ENCODE results near the gene LPP. TPM values are rescaled to one million over a fixed set of nuclear protein-coding genes. Genes with fewer than 3 reads are reported as not detected.

The LPP gene
- polyA plus RNA-seq, 3 donors = 14.1 to 23.2 (median 15.3) TPM

GRCh38 chr3:188786424-188786823, 632.5 kb downstream of the LPP start:
- no peak for TF ChIP-seq CTCF (IDR thresholded peaks at IDR 0.05)
- Mint-ChIP-seq H3K27ac (no peak overlapping the region), H3K4me1 (peaks cover 21% of the 10 kb centered on the region), H3K9me3 (peaks cover 0 to 1% (median 0%) of the 10 kb centered on the region in 7 donors), H3K4me3 (no peak overlapping the region), H3K27me3 (ENCODE audit: low read depth in 3 of 3) (no peaks in the 10 kb centered on the region), H3K36me3 (peaks cover 0 to 3% of the 10 kb centered on the region in 2 donors)
- peaks cover 35 to 43% of the 10 kb centered on the region in 2 donors for H3K4me1 ChIP-seq (ENCODE audit: control insufficient read depth in 1 of 2, insufficient read depth in 2 of 2, low read length in 2 of 2)
- H3K4me2 ChIP-seq (replicated peaks; ENCODE audit: extremely low read depth, low read length, poor library complexity, severe bottlenecking) = no peak overlapping the region
- no peak overlapping the region for H2AFZ ChIP-seq (ENCODE audit: insufficient read depth, low read depth, low read length, poor library complexity, severe bottlenecking)
- WGBS (ENCODE audit: insufficient coverage) = no CpG with 5 or more reads among the region's 2 CpGs
- H3K4me3 ChIP-seq (replicated peaks in 1 of 3; ENCODE audit: low read depth in 2 of 3, low read length in 3 of 3) = no peak overlapping the region
- no peak overlapping the region for H3K9ac ChIP-seq (ENCODE audit: insufficient read depth, low read length, poor library complexity, severe bottlenecking)
- H3K9me3 ChIP-seq (replicated peaks in 1 of 2; ENCODE audit: control insufficient read depth in 1 of 2, insufficient read depth in 1 of 2, low read length in 2 of 2) = no peaks in the 10 kb centered on the region
- H4K20me1 ChIP-seq (ENCODE audit: insufficient read depth, low read length) = no peaks in the 10 kb centered on the region
- no peaks in the 10 kb centered on the region for H3K79me2 ChIP-seq (ENCODE audit: insufficient read depth, low read length)
- no peaks in the 10 kb centered on the region for H3K27me3 ChIP-seq (ENCODE audit: control insufficient read depth in 2 of 2, insufficient read depth in 2 of 2, low read length in 2 of 2)
- DNase-seq = no peak
- no peaks in the 10 kb centered on the region for H3K36me3 ChIP-seq (replicated peaks in 1 of 2; ENCODE audit: control insufficient read depth in 1 of 2, insufficient read depth in 2 of 2, low read length in 2 of 2)
- intact Hi-C loops (cut with micrococcal nuclease) = no loop called here
- no peak overlapping the region for H3K27ac ChIP-seq (ENCODE audit: low read depth in 1 of 2, low read length in 2 of 2)

- Mint-ChIP-seq H3K9me3 (no peaks in the 10 kb centered on the region), H3K36me3 (peaks cover 13 to 14% of the 10 kb centered on the region in 2 donors), H3K4me1 (peaks cover 23% of the 10 kb centered on the region), H3K27ac (no peak overlapping the region), H3K4me3 (no peak overlapping the region), H3K27me3 (ENCODE audit: low read depth in 3 of 3) (no peaks in the 10 kb centered on the region)
- peak; percentile 78 to 89 (median 89) for DNase-seq
- Histone ChIP-seq H3K9me3 (replicated peaks in 1 of 2; ENCODE audit: control insufficient read depth in 1 of 2, insufficient read depth in 1 of 2, low read length in 2 of 2) (no peaks in the 10 kb centered on the region), H4K20me1 (ENCODE audit: insufficient read depth, low read length) (no peaks in the 10 kb centered on the region), H3K27me3 (ENCODE audit: control insufficient read depth in 2 of 2, insufficient read depth in 2 of 2, low read length in 2 of 2) (no peaks in the 10 kb centered on the region), H3K4me1 (ENCODE audit: control insufficient read depth in 1 of 2, insufficient read depth in 2 of 2, low read length in 2 of 2) (peaks cover 24 to 36% of the 10 kb centered on the region in 2 donors), H3K36me3 (replicated peaks in 1 of 2; ENCODE audit: control insufficient read depth in 1 of 2, insufficient read depth in 2 of 2, low read length in 2 of 2) (no peaks in the 10 kb centered on the region), H3K27ac (ENCODE audit: low read depth in 1 of 2, low read length in 2 of 2) (peak overlapping the region in 1 of 2 donors; percentile 72), H3K4me2 (replicated peaks; ENCODE audit: extremely low read depth, low read length, poor library complexity, severe bottlenecking) (peak overlapping the region; percentile 36), H3K4me3 (replicated peaks in 1 of 3; ENCODE audit: low read depth in 2 of 3, low read length in 3 of 3) (peak overlapping the region in 1 of 3 experiments; percentile 26), H3K79me2 (ENCODE audit: insufficient read depth, low read length) (no peaks in the 10 kb centered on the region), H2AFZ (ENCODE audit: insufficient read depth, low read depth, low read length, poor library complexity, severe bottlenecking) (no peak overlapping the region), H3K9ac (ENCODE audit: insufficient read depth, low read length, poor library complexity, severe bottlenecking) (no peak overlapping the region)
- no peak for TF ChIP-seq CTCF (IDR thresholded peaks at IDR 0.05)
- WGBS (ENCODE audit: insufficient coverage) = no CpG with 5 or more reads among the region's 5 CpGs
- intact Hi-C loops (cut with micrococcal nuclease) = no loop called here
These were observed 634.7 kb downstream of the LPP start for GRCh38 chr3:188788621-188789081.

Data from CD14-positive monocyte (primary cell).